CD14-positive monocyte (primary cell): ENCODE data around the gene ARHGAP35. TPM values are rescaled to one million over a fixed set of nuclear protein-coding genes. Genes with fewer than 3 reads are reported as not detected.

Experiments used
- DNase-seq, 3 donors: peaks; one replicate each; pipeline ENCODE4 v3.0.0-alpha.2; 2011 to 2022
- H2AFZ ChIP-seq: 2 replicates; pipeline ENCODE4 v1.6.0; 2012; ENCODE audit warnings: mild to moderate bottlenecking, low read depth, low read length, inconsistent platforms; ENCODE audit not compliant: insufficient read depth, poor library complexity, severe bottlenecking
- H3K27ac ChIP-seq, 2 donors: 1 replicate in 1 of 2; 2 replicates in 1 of 2; pipeline ENCODE4 v1.5.1; 2012 to 2013; ENCODE audit warnings: low read length in 2 of 2, control low read depth in 1 of 2, inconsistent platforms in 1 of 2, low read depth in 1 of 2, mild to moderate bottlenecking in 1 of 2
- H3K27me3 ChIP-seq, 2 donors: one replicate each; pipeline versions ENCODE4 v1.6.0 to v1.6.1; 2011 to 2013; ENCODE audit warnings: low read length in 2 of 2; ENCODE audit not compliant: control insufficient read depth in 2 of 2, insufficient read depth in 2 of 2
- H3K36me3 ChIP-seq, 2 donors: replicated peaks in 1 of 2; 1 replicate in 1 of 2; 2 replicates in 1 of 2; pipeline versions ENCODE4 v1.5.1 to v1.6.1; 2012 to 2013; ENCODE audit warnings: low read length in 2 of 2, control low read depth in 1 of 2, inconsistent platforms in 1 of 2, mild to moderate bottlenecking in 1 of 2; ENCODE audit not compliant: insufficient read depth in 2 of 2, control insufficient read depth in 1 of 2
- H3K4me1 ChIP-seq, 2 donors: 1 replicate in 1 of 2; 2 replicates in 1 of 2; pipeline versions ENCODE4 v1.5.1 to v1.6.1; 2012 to 2013; ENCODE audit warnings: low read length in 2 of 2, control low read depth in 1 of 2, inconsistent platforms in 1 of 2, mild to moderate bottlenecking in 1 of 2, moderate library complexity in 1 of 2; ENCODE audit not compliant: insufficient read depth in 2 of 2, control insufficient read depth in 1 of 2
- H3K4me2 ChIP-seq: replicated peaks from 2 replicates; pipeline ENCODE3; 2012; ENCODE audit warnings: low read length, moderate library complexity, mild to moderate bottlenecking; ENCODE audit not compliant: poor library complexity, severe bottlenecking; ENCODE audit errors: extremely low read depth
- H3K4me3 ChIP-seq, 3 experiments: fragments of 200-600 bp in 1 of 3; sonication (generic) in 1 of 3; replicated peaks in 1 of 3; 1 replicate in 2 of 3; 2 replicates in 1 of 3; pipeline ENCODE4 v1.5.1; 2011 to 2013; ENCODE audit warnings: low read length in 3 of 3, mild to moderate bottlenecking in 3 of 3, control low read depth in 2 of 3, low read depth in 2 of 3, inconsistent platforms in 1 of 3, moderate library complexity in 1 of 3
- H3K79me2 ChIP-seq: 2 replicates; pipeline ENCODE4 v1.6.0; 2012; ENCODE audit warnings: mild to moderate bottlenecking, control low read depth, inconsistent platforms, low read length, moderate library complexity; ENCODE audit not compliant: insufficient read depth
- H3K9ac ChIP-seq: 2 replicates; pipeline ENCODE4 v1.6.0; 2017; ENCODE audit warnings: low read length, mild to moderate bottlenecking; ENCODE audit not compliant: insufficient read depth, poor library complexity, severe bottlenecking
- H3K9me3 ChIP-seq, 2 donors: replicated peaks in 1 of 2; 1 replicate in 1 of 2; 2 replicates in 1 of 2; pipeline versions ENCODE4 v1.5.1 to v1.6.1; 2012 to 2013; ENCODE audit warnings: low read length in 2 of 2, control low read depth in 1 of 2; ENCODE audit not compliant: control insufficient read depth in 1 of 2, insufficient read depth in 1 of 2
- H4K20me1 ChIP-seq: 2 replicates; pipeline ENCODE4 v1.6.0; 2012; ENCODE audit warnings: mild to moderate bottlenecking, low read length, control low read depth, moderate library complexity; ENCODE audit not compliant: insufficient read depth
- H3K27ac Mint-ChIP-seq, 7 donors: one replicate each; pipeline ENCODE4 v1.8.0; 2020; ENCODE audit warnings: mild to moderate bottlenecking in 7 of 7, mixed read lengths in 7 of 7, moderate library complexity in 6 of 7, inconsistent platforms in 2 of 7
- H3K27me3 Mint-ChIP-seq, 3 donors: one replicate each; pipeline ENCODE4 v1.8.0; 2021 to 2022; ENCODE audit warnings: low read depth in 3 of 3, mild to moderate bottlenecking in 3 of 3, mixed read lengths in 3 of 3, moderate library complexity in 3 of 3, inconsistent platforms in 1 of 3
- H3K36me3 Mint-ChIP-seq, 2 donors: one replicate each; pipeline ENCODE4 v1.8.0; 2020; ENCODE audit warnings: mixed read lengths in 2 of 2, inconsistent platforms in 1 of 2, mild to moderate bottlenecking in 1 of 2
- H3K4me1 Mint-ChIP-seq: one replicate; pipeline ENCODE4 v1.8.0; 2020; ENCODE audit warnings: mild to moderate bottlenecking, mixed read lengths
- H3K4me3 Mint-ChIP-seq, 2 donors: one replicate each; pipeline ENCODE4 v1.8.0; 2020; ENCODE audit warnings: mild to moderate bottlenecking in 2 of 2, mixed read lengths in 2 of 2, moderate library complexity in 1 of 2
- H3K9me3 Mint-ChIP-seq, 7 donors: one replicate each; pipeline ENCODE4 v1.8.0; 2020 to 2022; ENCODE audit warnings: mixed read lengths in 7 of 7, mild to moderate bottlenecking in 6 of 7, moderate library complexity in 6 of 7, inconsistent platforms in 2 of 7
- WGBS: methylation state at CpG from one replicate; pipeline ENCODE4 v1.1.5; 2013; ENCODE audit warnings: missing lambda C conversion rate; ENCODE audit not compliant: insufficient coverage; 5-methylcytosine and 5-hydroxymethylcytosine counted together
- intact Hi-C, 2 donors: fragments of 100-400 bp; cut with micrococcal nuclease; formaldehyde crosslinking; loops; one replicate each; pipeline versions ENCODE4 v1.15.0 to v1.15.1; 2023
- polyA plus RNA-seq, 3 donors: library from polyadenylated mRNA; depleted of rRNA in 1 of 3; unstranded in 2 of 3; stranded (reverse) in 1 of 3; fragments of 300-500 nt in 2 of 3; fragments of >200 nt in 1 of 3; fragmentation: Illumina TruSeq in 2 of 3; gene quantifications; 1 replicate in 2 of 3; 2 replicates in 1 of 3; pipeline ENCODE4 v1.2.3, GENCODE V29; 2012 to 2021
- TF ChIP-seq, protein P1 (sequence below): fragments of 200-600 bp; IDR thresholded peaks from one replicate; pipeline ENCODE4 v1.8.0; 2022; ENCODE audit warnings: antibody characterized with exemption, mild to moderate bottlenecking

ARHGAP35 gene
- polyA plus RNA-seq, 3 donors: 1.5 to 7.6 (median 2.0) TPM

DNA sequence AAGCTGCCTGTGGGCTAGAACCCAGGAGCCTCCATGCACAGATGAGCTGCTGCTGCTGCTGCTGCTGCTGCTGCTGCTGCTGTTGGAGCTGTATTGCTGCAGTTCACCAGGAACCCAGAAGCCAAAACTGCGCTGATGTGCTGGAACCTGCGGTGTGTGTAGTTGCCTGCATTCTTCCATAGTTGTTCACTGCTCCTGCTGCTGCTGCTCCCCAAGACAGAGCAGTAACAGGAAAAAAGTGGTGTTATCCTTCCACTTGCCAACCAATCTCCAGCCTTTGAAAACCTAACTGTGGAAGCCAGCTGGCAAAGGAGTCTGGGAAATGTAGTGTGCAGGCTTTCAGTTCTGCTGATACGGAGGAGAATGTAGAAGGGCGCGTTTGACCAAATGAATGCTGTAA lies 37.9 kb downstream of the ARHGAP35 start:
- H3K79me2 ChIP-seq: peaks cover 92% of the 10 kb centered on the region
- no peak overlapping the region for H2AFZ ChIP-seq
- H3K27me3 Mint-ChIP-seq: peaks cover 0 to 2% (median 0%) of the 10 kb centered on the region in 3 donors
- 97% methylated on average over 5 of the region's 5 CpGs for WGBS
- H3K9me3 ChIP-seq: no peaks in the 10 kb centered on the region
- H3K36me3 Mint-ChIP-seq: peaks cover 3 to 9% of the 10 kb centered on the region in 2 donors
- H4K20me1 ChIP-seq: peaks cover 86% of the 10 kb centered on the region
- H3K4me1 Mint-ChIP-seq: peaks cover 3% of the 10 kb centered on the region
- no peak overlapping the region for H3K27ac Mint-ChIP-seq
- H3K9ac ChIP-seq: no peak overlapping the region
- no peak overlapping the region for H3K4me2 ChIP-seq
- no peaks in the 10 kb centered on the region for H3K9me3 Mint-ChIP-seq
- H3K36me3 ChIP-seq: peaks cover 0 to 4% of the 10 kb centered on the region in 2 donors
- no peaks in the 10 kb centered on the region for H3K4me1 ChIP-seq
- H3K4me3 ChIP-seq: no peak overlapping the region
- no peak overlapping the region for H3K4me3 Mint-ChIP-seq
- H3K27me3 ChIP-seq: no peaks in the 10 kb centered on the region
- DNase-seq: no peak
- no peak overlapping the region for H3K27ac ChIP-seq
- intact Hi-C loops: no loop called here
- TF ChIP-seq, protein P1, sequence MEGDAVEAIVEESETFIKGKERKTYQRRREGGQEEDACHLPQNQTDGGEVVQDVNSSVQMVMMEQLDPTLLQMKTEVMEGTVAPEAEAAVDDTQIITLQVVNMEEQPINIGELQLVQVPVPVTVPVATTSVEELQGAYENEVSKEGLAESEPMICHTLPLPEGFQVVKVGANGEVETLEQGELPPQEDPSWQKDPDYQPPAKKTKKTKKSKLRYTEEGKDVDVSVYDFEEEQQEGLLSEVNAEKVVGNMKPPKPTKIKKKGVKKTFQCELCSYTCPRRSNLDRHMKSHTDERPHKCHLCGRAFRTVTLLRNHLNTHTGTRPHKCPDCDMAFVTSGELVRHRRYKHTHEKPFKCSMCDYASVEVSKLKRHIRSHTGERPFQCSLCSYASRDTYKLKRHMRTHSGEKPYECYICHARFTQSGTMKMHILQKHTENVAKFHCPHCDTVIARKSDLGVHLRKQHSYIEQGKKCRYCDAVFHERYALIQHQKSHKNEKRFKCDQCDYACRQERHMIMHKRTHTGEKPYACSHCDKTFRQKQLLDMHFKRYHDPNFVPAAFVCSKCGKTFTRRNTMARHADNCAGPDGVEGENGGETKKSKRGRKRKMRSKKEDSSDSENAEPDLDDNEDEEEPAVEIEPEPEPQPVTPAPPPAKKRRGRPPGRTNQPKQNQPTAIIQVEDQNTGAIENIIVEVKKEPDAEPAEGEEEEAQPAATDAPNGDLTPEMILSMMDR: no peak

DNA sequence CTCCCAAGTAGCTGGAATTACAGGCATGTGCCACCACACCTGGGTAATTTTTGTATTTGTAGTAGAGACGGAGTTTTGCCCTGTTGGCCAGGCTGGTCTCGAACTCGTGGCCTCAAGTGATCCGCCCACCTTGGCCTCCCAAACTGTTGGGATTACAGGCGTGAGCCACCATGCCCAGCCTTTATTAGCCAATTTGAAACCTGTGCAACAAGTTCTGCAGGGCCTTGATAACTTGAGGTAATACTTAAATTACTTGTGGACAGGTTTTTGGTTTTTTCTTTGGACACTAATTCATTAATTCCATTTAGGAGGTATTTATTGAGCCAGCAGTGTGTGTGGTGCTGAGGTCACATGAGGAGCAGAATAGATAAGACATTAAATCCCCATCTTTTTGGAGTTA lies 39.5 kb downstream of the ARHGAP35 start:
- Histone ChIP-seq H2AFZ (no peak overlapping the region), H3K4me3 (no peak overlapping the region), H3K4me2 (no peak overlapping the region), H3K27ac (no peak overlapping the region), H3K9me3 (no peaks in the 10 kb centered on the region), H3K9ac (no peak overlapping the region), H3K36me3 (peaks cover 0 to 4% of the 10 kb centered on the region in 2 donors), H3K27me3 (no peaks in the 10 kb centered on the region), H3K79me2 (peaks cover 96% of the 10 kb centered on the region), H4K20me1 (peaks cover 95% of the 10 kb centered on the region), H3K4me1 (no peaks in the 10 kb centered on the region)
- Mint-ChIP-seq H3K9me3 (no peaks in the 10 kb centered on the region), H3K4me1 (peaks cover 3% of the 10 kb centered on the region), H3K36me3 (peaks cover 2 to 8% of the 10 kb centered on the region in 2 donors), H3K27ac (no peak overlapping the region), H3K27me3 (no peaks in the 10 kb centered on the region), H3K4me3 (no peak overlapping the region)
- WGBS: 98% methylated on average over 5 of the region's 5 CpGs
- DNase-seq: no peak
- intact Hi-C loops: no loop called here
- TF ChIP-seq, protein P1: no peak
